Esophagus mucosa (tissue), 1 donor: ENCODE data around the gene KIAA1210. TPM values are rescaled to one million over a fixed set of nuclear protein-coding genes. Genes with fewer than 3 reads are reported as not detected.

Experiments
- ATAC-seq: fragments of 200-7000 bp; cut with Tn5 transposase; one replicate; pipeline ENCODE4 v1.9.1; 2020
- total RNA-seq: library from RNA; stranded (reverse); gene quantifications from one replicate; pipeline ENCODE4 v1.2.4, GENCODE V29; 2023
- donor health status: DM: yes; HTN: yes; CAD: no.

The KIAA1210 gene
- total RNA-seq: not detected

DNA sequence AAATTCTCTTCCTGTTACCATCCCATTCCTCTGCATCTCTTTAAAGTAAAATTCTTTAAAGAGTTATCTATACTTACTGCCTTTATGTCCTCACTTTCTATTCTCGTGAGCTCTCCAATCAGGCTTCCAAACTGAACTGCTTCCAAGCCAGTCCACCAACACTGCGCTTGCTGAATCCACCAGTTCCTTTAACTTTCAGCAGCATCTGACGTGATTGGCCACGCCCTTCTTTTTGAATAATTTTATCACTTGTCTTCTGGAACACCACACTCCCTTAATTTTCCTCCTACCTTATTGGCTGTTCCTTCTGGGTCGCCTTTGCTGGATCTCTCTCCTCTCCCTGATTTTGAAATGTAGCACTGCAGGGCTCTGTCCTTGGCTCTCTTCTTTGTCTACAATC, at the start of gene KIAA1210:
Gene KIAA1210 (minus strand): TSS at position 163 of the 400 bp plus-strand sequence. CDS start 4,170 bp downstream, outside the sequence.
- no peak for ATAC-seq

DNA sequence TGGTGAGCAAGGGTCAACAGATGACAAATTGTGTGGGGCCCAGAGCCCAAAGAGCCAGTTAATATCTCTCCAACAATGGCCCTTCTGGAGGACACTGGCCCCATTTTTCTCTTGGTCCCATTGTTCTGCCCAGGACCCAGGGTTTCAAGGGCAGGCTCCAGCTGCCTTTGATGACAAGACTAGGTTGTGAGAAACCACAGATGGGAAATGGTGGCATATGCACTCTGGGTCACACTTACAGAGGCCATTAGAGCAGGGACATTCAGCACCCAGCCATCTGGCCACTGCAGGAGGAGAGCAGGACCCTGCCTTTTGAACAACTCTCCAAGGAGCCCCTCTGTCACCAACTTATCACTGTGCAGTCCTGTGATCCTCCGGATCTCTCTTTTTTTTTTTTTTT, 49.7 kb upstream of the KIAA1210 start:
- no peak for ATAC-seq

DNA sequence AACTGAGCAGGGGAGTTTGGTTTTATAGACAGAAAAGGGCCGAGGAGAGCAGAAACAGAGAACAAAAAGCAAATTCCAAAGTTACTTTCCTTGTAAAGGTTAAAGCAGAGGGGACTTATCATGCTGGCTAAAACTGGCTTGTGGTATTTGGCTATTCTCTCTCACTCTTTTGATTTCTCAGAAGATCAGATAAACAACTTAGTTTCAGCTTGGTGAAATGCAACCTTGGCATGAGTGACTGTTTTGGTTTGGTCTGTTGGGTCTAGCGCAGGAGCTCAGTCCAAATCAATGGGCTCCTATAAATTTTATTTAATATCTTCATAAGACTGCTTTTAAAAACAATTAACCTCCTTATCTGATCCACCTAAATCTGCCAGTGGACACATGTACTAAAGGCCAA, 47.3 kb upstream of the KIAA1210 start:
- ATAC-seq: no peak

DNA sequence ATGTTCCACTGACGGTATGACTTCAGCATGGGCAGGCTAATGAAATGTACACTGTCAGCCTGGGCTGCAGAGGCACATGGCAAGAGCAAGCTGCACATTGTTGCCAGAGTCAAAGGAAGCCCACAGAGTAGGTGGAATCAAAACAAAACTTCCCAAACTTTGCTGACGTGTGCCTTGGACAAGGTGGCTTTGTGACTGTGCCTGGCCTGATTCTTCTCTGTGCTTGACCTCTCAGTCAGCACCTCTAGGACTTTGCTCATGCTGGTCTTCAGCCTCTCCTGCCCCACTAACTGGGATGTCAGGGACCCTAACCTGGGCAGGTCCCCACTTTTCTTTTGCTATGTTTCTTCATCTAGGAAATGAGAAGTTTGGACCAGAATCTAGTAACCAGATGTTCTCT, 40.5 kb upstream of the KIAA1210 start:
- ATAC-seq: no peak

DNA sequence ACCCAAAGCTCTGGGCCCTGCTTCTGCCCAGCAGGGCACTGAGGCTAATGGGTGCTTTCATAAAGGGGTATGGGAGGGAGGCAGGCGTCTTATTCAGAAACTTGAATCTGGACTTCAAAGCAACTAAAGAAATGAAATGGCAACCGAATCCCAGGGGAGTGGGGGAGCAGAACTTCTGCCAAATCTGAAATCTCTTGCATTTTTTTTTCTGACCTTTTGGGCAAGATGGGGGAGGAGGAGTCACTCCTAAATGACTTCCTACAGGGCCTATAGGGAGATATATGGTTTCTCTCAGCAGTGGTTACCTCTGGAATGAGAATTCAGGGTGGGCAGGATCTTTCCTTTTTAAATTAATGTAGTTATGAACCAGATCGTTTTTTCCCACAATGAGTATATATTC, 30.6 kb upstream of the KIAA1210 start:
- no peak for ATAC-seq

DNA sequence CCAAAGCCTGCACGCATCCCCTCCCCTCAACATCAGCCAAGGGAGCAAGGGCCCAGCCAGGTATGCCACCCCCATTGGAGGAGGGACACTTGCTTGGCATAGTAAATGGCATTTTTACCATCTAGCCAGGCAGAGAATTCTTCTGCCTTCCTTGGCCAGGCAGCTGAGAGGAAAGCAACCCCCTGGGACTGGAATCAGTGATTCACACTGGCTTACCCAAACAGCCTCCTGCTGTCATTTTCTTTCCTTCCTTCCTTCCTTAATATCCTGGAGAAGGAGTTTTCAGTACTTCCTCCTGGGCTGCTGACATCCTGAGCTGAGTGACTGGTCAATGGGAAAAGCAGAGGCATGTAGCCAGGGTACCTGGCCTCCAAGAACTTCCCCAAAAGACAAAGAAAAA, 28.6 kb upstream of the KIAA1210 start:
- ATAC-seq: no peak

DNA sequence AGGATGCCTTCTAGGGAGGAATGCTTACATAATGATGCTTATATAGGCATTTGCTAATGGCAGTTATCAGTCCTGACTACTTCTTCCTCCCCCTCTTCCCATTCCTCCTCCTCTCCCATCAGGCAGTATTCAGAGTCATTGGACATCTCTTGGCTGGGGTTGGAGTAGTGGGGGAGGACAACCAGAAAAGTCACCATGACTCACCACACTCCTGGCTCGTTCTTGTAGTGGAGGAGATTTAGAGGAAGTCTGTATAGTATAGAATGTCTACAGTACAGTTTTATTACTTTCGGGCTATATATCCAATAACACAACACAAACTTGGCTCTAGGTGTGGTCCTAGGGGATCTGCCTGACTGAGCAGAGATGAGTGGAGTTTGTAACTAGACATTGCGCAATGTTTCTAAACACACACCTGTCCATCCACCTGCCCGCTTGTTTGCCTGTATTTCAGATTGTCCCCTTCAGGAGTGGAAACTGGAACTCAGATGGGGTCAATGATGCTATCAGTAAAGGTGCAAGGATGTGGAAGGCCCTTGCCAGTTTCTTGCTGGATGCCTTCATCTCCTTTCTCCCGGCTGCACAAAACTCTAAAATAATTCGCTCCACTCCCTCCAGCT, 27.9 kb upstream of the KIAA1210 start:
- no peak for ATAC-seq

DNA sequence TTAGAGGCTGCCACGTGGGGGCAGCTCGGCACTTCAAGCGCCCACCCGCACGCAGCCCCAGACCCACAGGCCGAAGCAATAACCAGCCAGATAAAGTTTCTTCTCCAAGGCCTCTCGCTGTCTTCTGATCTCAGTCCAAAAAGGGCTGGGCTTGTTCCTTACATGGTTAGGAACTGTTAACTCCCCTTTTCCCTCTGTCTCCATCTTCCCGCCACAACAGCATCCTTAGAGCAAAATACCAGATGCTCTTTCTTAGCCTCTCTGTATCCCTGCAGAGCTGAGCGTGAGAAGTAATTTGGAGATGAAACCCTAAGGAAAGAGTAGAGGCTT, 23.4 kb upstream of the KIAA1210 start:
- ATAC-seq: no peak

DNA sequence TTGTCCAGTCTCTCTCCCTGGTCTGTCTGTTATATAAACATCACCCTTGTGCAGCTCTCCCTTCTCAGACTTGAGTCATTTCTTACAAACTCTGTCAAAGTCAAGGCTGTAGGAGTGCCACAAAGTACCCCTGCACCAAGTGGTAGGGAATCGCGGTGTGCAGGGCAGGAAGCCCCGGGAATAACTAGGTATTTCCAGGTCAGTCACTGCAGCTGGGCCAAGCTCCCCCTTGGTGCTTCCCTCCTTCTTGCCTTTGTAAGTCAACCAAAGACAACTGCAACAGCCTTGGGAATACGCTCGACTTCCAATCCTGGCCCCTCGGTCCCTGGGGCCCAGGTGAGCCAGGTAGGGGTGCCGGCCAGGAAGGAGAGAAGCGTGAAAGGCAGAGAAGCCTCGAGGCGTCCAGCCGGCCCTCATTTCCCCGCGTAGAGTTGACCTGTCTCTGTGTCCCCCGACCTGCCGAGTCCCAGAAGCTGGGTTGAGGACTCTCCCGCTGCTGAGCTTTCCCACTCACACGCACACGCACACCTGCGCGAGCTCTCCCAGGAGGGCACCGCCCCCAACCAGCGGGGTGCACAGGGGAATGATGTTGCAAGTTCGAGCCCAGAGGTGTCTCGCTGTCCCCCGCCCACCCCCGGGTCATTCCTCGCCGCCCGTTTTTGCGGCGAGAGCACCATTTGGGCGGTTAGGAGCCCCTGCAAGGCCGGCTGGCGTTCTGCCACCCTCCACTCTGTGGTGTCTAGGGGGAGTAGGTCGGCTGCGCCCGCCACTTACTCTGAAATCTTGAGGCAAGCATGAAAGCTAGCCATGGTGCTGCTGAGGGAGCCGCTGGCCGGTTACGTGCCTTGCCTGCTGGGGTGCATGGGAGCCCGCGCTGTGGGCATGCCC, 22.8 kb upstream of the KIAA1210 start:
- no peak for ATAC-seq

- ATAC-seq: no peak
Observed at GRCh38 chrX:119147486-119147885, 19.9 kb upstream of the KIAA1210 start.

GRCh38 chrX:119145241-119145653, 17.6 kb upstream of the KIAA1210 start:
- peak; percentile 20 for ATAC-seq

GRCh38 chrX:119134466-119134865, 6.9 kb upstream of the KIAA1210 start:
- ATAC-seq: no peak

GRCh38 chrX:119132961-119133360, 5.3 kb upstream of the KIAA1210 start:
- ATAC-seq: no peak

- ATAC-seq: no peak
Observed at GRCh38 chrX:119132316-119132715, 4.7 kb upstream of the KIAA1210 start.

DNA sequence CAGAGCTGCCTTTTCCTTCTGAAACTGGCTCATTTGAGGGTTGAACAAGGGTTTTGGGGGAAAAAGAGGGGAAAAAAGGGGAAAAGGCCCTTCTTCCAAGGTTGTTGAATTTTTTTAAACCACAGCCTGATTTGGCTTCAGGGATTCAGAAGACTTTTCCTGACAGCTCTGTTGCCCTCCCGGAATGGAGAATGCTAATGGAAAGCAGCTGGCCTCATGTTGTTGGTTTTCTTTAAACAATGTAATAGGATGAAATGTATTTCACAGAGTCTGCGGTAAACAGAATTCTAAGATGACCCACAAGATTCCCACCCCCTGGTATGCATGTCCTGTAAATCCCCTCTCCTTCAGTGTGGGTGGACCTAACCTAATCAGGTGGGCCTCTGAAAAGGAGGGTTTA, 3.3 kb upstream of the KIAA1210 start:
- ATAC-seq: no peak

- ATAC-seq: no peak
Observed at GRCh38 chrX:119121341-119121740, 6.3 kb downstream of the KIAA1210 start.

DNA sequence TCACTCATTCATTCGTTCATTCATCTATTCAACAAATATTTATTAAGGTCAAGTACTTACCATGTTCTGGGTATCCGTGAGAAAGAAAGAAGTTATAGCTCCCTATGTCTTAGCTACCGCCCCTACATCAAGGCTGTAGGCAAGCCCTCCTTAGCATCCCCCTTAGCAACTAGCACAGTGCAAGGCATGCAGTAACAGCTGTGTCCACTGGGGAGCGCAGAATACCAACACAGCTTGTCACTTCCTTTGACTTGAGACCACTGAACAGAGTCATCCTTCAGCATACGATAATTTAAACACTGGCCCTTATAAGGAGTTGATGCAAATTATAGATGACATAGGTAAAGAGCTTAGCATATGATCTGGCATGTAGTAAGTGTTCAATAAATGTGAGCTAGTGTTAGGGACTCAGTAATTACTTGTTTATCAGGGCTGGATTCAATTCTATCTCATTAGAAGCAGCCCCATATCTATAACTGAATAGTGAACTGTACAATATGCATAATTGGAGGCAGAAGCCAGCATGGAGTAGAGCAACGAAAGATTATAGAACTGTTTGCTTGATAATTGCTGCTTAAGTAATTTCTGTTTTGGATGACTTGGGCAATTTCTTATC, 8.7 kb downstream of the KIAA1210 start:
- ATAC-seq: peak; percentile 42

- ATAC-seq: no peak
Observed at GRCh38 chrX:119107206-119107605, 20.4 kb downstream of the KIAA1210 start.

DNA sequence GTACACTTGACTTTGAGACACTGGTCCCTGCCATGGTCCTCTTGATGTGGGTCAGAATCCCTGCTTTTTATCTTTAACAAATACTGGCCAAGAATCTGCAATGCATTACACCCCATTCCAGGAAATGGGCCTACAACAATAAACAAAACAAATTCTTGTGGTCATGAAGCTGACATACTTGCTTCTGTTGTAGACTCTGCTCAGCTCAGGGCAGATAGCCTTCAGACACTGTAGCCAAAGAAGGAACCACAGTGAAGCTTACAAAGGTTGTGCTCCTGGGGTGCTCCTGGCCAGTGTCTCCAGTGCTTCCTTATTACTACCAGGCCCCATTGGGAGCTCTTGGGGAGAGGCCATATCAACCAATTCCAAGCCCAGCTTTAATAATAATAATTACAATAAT, 21.8 kb downstream of the KIAA1210 start:
- no peak for ATAC-seq

GRCh38 chrX:119101168-119101567, 26.4 kb downstream of the KIAA1210 start:
- ATAC-seq: no peak

DNA sequence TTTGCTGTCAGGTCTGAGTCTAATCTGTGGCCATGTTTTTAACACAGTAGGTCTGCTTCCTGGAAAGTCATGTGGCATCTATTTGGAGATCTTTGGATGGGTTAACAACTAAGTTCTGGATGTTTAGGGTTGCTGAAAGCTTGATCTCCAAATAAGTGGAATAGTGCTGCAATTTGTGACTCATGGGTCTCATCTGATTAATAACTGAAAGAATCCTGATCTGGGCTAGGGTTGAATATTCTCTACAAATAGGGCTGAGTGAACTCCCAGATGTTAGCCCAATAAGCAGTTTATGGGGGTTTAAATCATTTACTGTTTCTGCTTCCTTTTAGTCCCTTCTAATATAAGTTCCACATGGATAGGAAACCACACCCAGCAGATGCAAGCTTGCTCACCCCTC, 31.7 kb downstream of the KIAA1210 start:
- ATAC-seq: no peak

DNA sequence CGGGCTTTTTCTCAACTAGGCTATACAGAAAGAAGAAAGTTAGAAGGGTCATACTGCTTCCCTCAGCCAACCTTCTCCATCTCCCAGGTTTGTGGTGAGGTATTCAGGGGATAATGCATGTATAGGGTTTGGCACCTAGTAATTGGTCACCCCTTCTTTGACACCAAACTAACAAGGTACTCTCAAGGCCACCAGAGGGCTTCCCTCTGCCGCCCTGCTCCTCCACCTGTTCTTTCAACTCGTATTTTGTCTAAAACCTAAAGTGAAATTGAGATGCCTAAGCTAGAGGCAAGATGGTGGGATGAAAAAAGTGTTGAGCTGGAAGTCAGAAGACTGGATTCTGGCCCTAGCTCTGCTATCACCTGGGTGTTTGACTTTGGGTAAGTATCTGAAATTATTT, 32.8 kb downstream of the KIAA1210 start:
- no peak for ATAC-seq

- no peak for ATAC-seq
Observed at GRCh38 chrX:119093991-119094735, 33.4 kb downstream of the KIAA1210 start.
